Osteocyte (in vitro differentiated cells): ENCODE measurements around the gene DLG2. TPM values are rescaled to one million over a fixed set of nuclear protein-coding genes. Genes with fewer than 3 reads are reported as not detected.

Experiments used
- DNase-seq: peaks from one replicate; pipeline ENCODE4 v3.0.0; 2021; ENCODE audit warnings: mixed read lengths; ENCODE audit not compliant: unreplicated experiment; ENCODE audit errors: extremely low spot score
- H3K27ac Mint-ChIP-seq: one replicate; pipeline ENCODE4 v1.8.0; 2021; ENCODE audit warnings: mild to moderate bottlenecking, mixed read lengths; ENCODE audit not compliant: unreplicated experiment
- H3K27me3 Mint-ChIP-seq: one replicate; pipeline ENCODE4 v1.8.0; 2021; ENCODE audit warnings: mixed read lengths; ENCODE audit not compliant: unreplicated experiment
- H3K36me3 Mint-ChIP-seq: one replicate; pipeline ENCODE4 v1.8.0; 2021; ENCODE audit warnings: mixed read lengths; ENCODE audit not compliant: unreplicated experiment
- H3K4me1 Mint-ChIP-seq: one replicate; pipeline ENCODE4 v1.8.0; 2021; ENCODE audit warnings: mixed read lengths; ENCODE audit not compliant: unreplicated experiment
- H3K4me3 Mint-ChIP-seq: one replicate; pipeline ENCODE4 v1.8.0; 2021; ENCODE audit warnings: mild to moderate bottlenecking, moderate library complexity, mixed read lengths; ENCODE audit not compliant: unreplicated experiment
- H3K9me3 Mint-ChIP-seq: one replicate; pipeline ENCODE4 v1.8.0; 2021; ENCODE audit warnings: mixed read lengths; ENCODE audit not compliant: unreplicated experiment
- total RNA-seq: library from RNA; stranded (reverse); gene quantifications from 2 replicates; pipeline ENCODE4 v1.2.1, GENCODE V29; 2021
- TF ChIP-seq, protein P1 (sequence below): fragments of 200-600 bp; sonication (generic); IDR thresholded peaks from 2 replicates; pipeline ENCODE4 v1.5.0; 2021; ENCODE audit warnings: antibody characterized with exemption, mild to moderate bottlenecking, moderate library complexity

DLG2 gene
- total RNA-seq, 1 donor from 2014 or later, result 2.1 TPM

GRCh38 chr11:83845797-83846196 lies 1781.3 kb downstream of the DLG2 start:
- H3K4me1 Mint-ChIP-seq, result no peaks in the 10 kb centered on the region
- H3K27ac Mint-ChIP-seq, result no peak overlapping the region
- no peak overlapping the region for H3K4me3 Mint-ChIP-seq
- H3K9me3 Mint-ChIP-seq, result no peaks in the 10 kb centered on the region
- DNase-seq, result no peak
- TF ChIP-seq, protein P1, sequence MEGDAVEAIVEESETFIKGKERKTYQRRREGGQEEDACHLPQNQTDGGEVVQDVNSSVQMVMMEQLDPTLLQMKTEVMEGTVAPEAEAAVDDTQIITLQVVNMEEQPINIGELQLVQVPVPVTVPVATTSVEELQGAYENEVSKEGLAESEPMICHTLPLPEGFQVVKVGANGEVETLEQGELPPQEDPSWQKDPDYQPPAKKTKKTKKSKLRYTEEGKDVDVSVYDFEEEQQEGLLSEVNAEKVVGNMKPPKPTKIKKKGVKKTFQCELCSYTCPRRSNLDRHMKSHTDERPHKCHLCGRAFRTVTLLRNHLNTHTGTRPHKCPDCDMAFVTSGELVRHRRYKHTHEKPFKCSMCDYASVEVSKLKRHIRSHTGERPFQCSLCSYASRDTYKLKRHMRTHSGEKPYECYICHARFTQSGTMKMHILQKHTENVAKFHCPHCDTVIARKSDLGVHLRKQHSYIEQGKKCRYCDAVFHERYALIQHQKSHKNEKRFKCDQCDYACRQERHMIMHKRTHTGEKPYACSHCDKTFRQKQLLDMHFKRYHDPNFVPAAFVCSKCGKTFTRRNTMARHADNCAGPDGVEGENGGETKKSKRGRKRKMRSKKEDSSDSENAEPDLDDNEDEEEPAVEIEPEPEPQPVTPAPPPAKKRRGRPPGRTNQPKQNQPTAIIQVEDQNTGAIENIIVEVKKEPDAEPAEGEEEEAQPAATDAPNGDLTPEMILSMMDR, result no peak
- H3K27me3 Mint-ChIP-seq, result peaks cover 34% of the 10 kb centered on the region
- H3K36me3 Mint-ChIP-seq, result no peaks in the 10 kb centered on the region

DNA sequence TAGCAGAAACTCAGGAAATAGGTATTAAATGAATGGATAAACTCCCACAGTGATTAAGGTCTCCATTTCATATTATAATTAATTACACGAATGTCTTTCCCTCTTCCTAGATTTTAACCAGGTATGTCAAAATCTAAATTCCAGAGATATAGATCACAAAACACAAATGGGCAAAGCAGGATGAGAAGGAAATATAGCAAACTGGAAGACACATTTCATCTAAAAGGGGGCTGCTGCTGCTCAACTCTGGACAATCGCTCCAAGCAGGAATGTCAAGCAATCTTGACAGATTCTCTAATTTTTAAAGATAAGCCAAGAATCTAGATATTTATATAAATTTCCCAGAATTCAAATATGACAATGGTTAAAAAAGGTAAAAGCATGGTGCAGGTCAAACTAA lies 1786.8 kb downstream of the DLG2 start:
- no peaks in the 10 kb centered on the region for H3K9me3 Mint-ChIP-seq
- TF ChIP-seq, protein P1, result no peak
- H3K4me3 Mint-ChIP-seq, result no peak overlapping the region
- H3K27ac Mint-ChIP-seq, result no peak overlapping the region
- DNase-seq, result no peak
- no peaks in the 10 kb centered on the region for H3K4me1 Mint-ChIP-seq
- peaks cover 45% of the 10 kb centered on the region for H3K27me3 Mint-ChIP-seq
- no peaks in the 10 kb centered on the region for H3K36me3 Mint-ChIP-seq

DNA sequence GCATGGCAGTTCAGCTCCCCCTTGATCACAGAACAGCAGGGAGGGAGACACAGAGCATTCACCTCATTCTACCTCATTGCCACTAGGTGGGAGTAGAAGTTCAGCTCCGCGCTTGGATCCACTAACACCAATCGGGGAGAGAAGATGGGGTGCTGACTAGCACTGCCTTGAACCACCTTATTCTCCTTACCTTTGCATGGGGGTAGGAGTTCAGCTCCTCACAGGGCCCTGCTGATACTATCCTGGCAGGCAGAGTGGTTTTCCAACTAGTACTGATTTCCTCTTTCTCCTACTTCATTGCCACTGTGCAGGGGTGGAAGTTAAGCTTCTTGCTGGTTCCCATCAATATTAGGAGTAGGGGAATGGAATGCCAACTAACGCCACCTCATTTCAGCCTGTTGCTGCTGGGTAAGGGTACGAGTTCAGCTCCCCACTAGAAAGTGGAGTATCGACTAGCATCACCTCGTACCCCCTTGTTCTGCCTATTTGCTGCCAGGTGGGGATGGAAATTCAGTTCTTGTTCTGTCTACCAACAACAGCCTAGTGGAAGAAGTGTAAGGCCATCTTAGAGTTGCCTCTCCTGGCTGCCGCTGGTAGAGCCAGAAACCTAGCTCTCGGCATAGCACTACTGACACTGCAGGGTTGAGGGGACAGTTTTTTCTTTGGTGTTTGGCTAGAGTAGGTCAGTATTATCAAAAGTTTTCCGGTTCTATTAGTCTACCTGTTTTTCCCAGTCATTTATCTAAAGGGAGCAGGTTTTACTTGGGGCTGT lies 1790.1 kb downstream of the DLG2 start:
- H3K9me3 Mint-ChIP-seq, result no peaks in the 10 kb centered on the region
- no peak overlapping the region for H3K4me3 Mint-ChIP-seq
- H3K27me3 Mint-ChIP-seq, result peaks cover 39% of the 10 kb centered on the region
- H3K36me3 Mint-ChIP-seq, result no peaks in the 10 kb centered on the region
- no peak overlapping the region for H3K27ac Mint-ChIP-seq
- TF ChIP-seq, protein P1, result peak; percentile 65
- no peak for DNase-seq
- H3K4me1 Mint-ChIP-seq, result no peaks in the 10 kb centered on the region

DNA sequence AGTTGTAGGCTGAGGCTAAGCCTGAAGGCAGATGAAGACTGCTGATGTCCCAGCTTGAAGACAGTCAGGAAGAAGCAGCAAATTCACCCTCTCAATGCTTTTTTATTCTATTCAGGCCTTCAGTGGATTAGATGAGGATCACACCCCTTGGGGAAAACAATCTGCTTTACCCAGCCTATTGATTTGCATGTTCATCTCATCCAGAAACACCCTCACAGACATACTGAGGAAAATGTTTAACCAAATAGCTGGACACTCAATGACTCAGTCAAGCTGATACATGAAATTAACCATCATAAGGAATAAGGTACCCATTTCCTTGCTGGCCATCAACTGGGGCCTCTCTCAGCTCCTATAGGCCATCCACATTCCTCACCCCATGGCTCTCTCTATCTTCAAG lies 1791.1 kb downstream of the DLG2 start:
- H3K4me1 Mint-ChIP-seq, result no peaks in the 10 kb centered on the region
- H3K27ac Mint-ChIP-seq, result no peak overlapping the region
- peaks cover 36% of the 10 kb centered on the region for H3K27me3 Mint-ChIP-seq
- no peak overlapping the region for H3K4me3 Mint-ChIP-seq
- no peaks in the 10 kb centered on the region for H3K9me3 Mint-ChIP-seq
- H3K36me3 Mint-ChIP-seq, result no peaks in the 10 kb centered on the region
- TF ChIP-seq, protein P1, result no peak
- DNase-seq, result no peak

GRCh38 chr11:83835423-83835822 lies 1791.7 kb downstream of the DLG2 start:
- Mint-ChIP-seq H3K9me3 (no peaks in the 10 kb centered on the region), H3K27me3 (peaks cover 36% of the 10 kb centered on the region), H3K27ac (no peak overlapping the region), H3K4me3 (no peak overlapping the region), H3K36me3 (no peaks in the 10 kb centered on the region), H3K4me1 (no peaks in the 10 kb centered on the region)
- DNase-seq, result no peak
- TF ChIP-seq, protein P1, result no peak
